Smooth muscle cell of the umbilical artery (primary cell): ENCODE measurements around the gene ROBO1. TPM values are rescaled to one million over a fixed set of nuclear protein-coding genes. Genes with fewer than 3 reads are reported as not detected.

ENCODE experiments used
- total RNA-seq: library from RNA; depleted of rRNA; stranded (reverse); fragments of >200 nt; gene quantifications from 2 replicates; pipeline ENCODE4 v1.2.3, GENCODE V29; 2014

Gene ROBO1
- 111 and 128 TPM in 2 replicates for total RNA-seq

DNA sequence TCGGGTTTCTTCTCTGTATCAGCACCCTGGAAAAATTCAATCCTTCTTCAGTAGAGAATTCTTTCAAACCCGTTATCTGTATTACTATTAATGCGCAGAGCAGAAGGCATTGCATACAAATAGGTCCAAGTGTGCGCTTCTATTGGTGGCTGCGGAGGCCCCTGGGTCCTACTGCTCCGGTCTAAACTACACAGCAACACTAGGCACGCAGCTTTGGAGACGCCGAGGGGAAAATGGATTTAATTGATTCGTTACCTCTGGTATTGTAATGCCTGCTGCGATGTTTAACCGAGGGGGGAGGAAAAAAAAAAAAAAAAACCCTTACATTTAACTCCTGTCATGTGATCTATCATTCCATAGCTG lies at the start of gene ROBO1:
Gene ROBO1, minus strand, starts transcription at position 94 of the 363 bp plus-strand sequence.

